ENCODE data around the gene SLC6A18. TPM values are rescaled to one million over a fixed set of nuclear protein-coding genes. Genes with fewer than 3 reads are reported as not detected.

SLC6A18 gene
- total RNA-seq, 4 donors from 2014 or later = not detected

- no peak for DNase-seq
Measured at GRCh38 chr5:1210832-1211251, 14.3 kb upstream of the SLC6A18 start.

GRCh38 chr5:1211701-1212100 lies 13.5 kb upstream of the SLC6A18 start:
- WGBS, 2 donors = 89 to 90% methylated on average over 9 of the region's 9 CpGs
- no peak overlapping the region for H3K27ac ChIP-seq
- intact Hi-C loops (cut with DNase I) = no loop called here
- no peak for DNase-seq
- H3K27me3 ChIP-seq = peaks cover 0 to 60% (median 0%) of the 10 kb centered on the region in 4 donors
- no peaks in the 10 kb centered on the region for H3K4me1 ChIP-seq
- no peaks in the 10 kb centered on the region for H3K36me3 ChIP-seq
- no peak for TF ChIP-seq CTCF (IDR thresholded peaks at IDR 0.05)
- no peak for TF ChIP-seq POLR2A (IDR thresholded peaks at IDR 0.05)
- peaks cover 0 to 3% (median 0%) of the 10 kb centered on the region in 3 donors for H3K9me3 ChIP-seq
- H3K4me3 ChIP-seq = no peak overlapping the region

More at GRCh38 chr5:1210832-1211251, 14.3 kb upstream of the SLC6A18 start:
- H3K4me1 ChIP-seq = no peaks in the 10 kb centered on the region
- H3K9me3 ChIP-seq = peaks cover 0 to 3% (median 0%) of the 10 kb centered on the region in 3 donors
- 60% methylated on average over 1 of the region's 21 CpGs; no CpG with 5 or more reads in 1 of the 2 donors for WGBS, 2 donors
- H3K27ac ChIP-seq = no peak overlapping the region
- intact Hi-C loops (cut with DNase I) = no loop called here
- TF ChIP-seq POLR2A (IDR thresholded peaks at IDR 0.05) (no peak), CTCF (IDR thresholded peaks at IDR 0.05) (no peak)
- no peak overlapping the region for H3K4me3 ChIP-seq
- H3K36me3 ChIP-seq = no peaks in the 10 kb centered on the region
- peaks cover 0 to 60% (median 0%) of the 10 kb centered on the region in 4 donors for H3K27me3 ChIP-seq

- 91% methylated on average over 14 of the region's 20 CpGs; no CpG with 5 or more reads in 1 of the 2 donors for WGBS, 2 donors
- intact Hi-C loops (cut with DNase I) = no loop called here
- no peak for DNase-seq
- no peak for TF ChIP-seq POLR2A (IDR thresholded peaks at IDR 0.05)
- TF ChIP-seq CTCF (IDR thresholded peaks at IDR 0.05) = no peak
- Histone ChIP-seq H3K4me3 (no peak overlapping the region), H3K27me3 (peaks cover 0 to 60% (median 0%) of the 10 kb centered on the region in 4 donors), H3K9me3 (peaks cover 0 to 3% (median 0%) of the 10 kb centered on the region in 3 donors), H3K36me3 (no peaks in the 10 kb centered on the region), H3K27ac (no peak overlapping the region), H3K4me1 (no peaks in the 10 kb centered on the region)
Measured at GRCh38 chr5:1212271-1212670, 12.9 kb upstream of the SLC6A18 start.

GRCh38 chr5:1212881-1213280 lies 12.3 kb upstream of the SLC6A18 start:
- Histone ChIP-seq H3K27me3 (peaks cover 0 to 58% (median 0%) of the 10 kb centered on the region in 4 donors), H3K36me3 (no peaks in the 10 kb centered on the region), H3K9me3 (peaks cover 0 to 3% (median 0%) of the 10 kb centered on the region in 3 donors), H3K4me3 (no peak overlapping the region), H3K4me1 (no peaks in the 10 kb centered on the region), H3K27ac (no peak overlapping the region)
- WGBS, 2 donors = 74 to 84% methylated on average over 7 to 10 of the region's 18 CpGs
- DNase-seq = no peak
- intact Hi-C loops (cut with DNase I) = no loop called here
- TF ChIP-seq POLR2A (IDR thresholded peaks at IDR 0.05) (no peak), CTCF (IDR thresholded peaks at IDR 0.05) (no peak)

GRCh38 chr5:1213508-1214162 lies 11.5 kb upstream of the SLC6A18 start:
- Histone ChIP-seq H3K4me3 (no peak overlapping the region), H3K27me3 (peaks cover 0 to 57% (median 0%) of the 10 kb centered on the region in 4 donors)
- DNase-seq = no peak

More at GRCh38 chr5:1213508-1214162, 11.5 kb upstream of the SLC6A18 start:
- intact Hi-C loops (cut with DNase I) = no loop called here
- Histone ChIP-seq H3K9me3 (peaks cover 0 to 3% (median 0%) of the 10 kb centered on the region in 3 donors), H3K27ac (no peak overlapping the region), H3K4me1 (no peaks in the 10 kb centered on the region), H3K36me3 (no peaks in the 10 kb centered on the region)
- WGBS, 2 donors = 63 to 94% methylated on average over 4 to 5 of the region's 25 CpGs
- no peak for TF ChIP-seq CTCF (IDR thresholded peaks at IDR 0.05)
- no peak for TF ChIP-seq POLR2A (IDR thresholded peaks at IDR 0.05)

Data from esophagus squamous epithelium (tissue), 5 donors.